Aorta (tissue), 5 donors: ENCODE data around the gene SPRR1B. TPM values are rescaled to one million over a fixed set of nuclear protein-coding genes. Genes with fewer than 3 reads are reported as not detected.

Experiments used
- ATAC-seq: fragments of 200-7000 bp; cut with Tn5 transposase; one replicate; pipeline ENCODE4 v1.9.1; 2022; ENCODE audit warnings: moderate library complexity; ENCODE audit not compliant: low FRiP score
- DNase-seq, 2 donors: peaks; one replicate each; pipeline ENCODE4 v3.0.0-alpha.2; 2020
- H3K27ac ChIP-seq, 2 donors: one replicate each; pipeline ENCODE4 v1.5.1; 2013; ENCODE audit warnings: low read length in 2 of 2, mild to moderate bottlenecking in 2 of 2, moderate library complexity in 2 of 2, control low read depth in 1 of 2, inconsistent platforms in 1 of 2, low read depth in 1 of 2
- H3K27me3 ChIP-seq, 2 donors: one replicate each; pipeline ENCODE4 v1.6.1; 2013; ENCODE audit warnings: control low read depth in 1 of 2, low read length in 1 of 2, mild to moderate bottlenecking in 1 of 2, moderate library complexity in 1 of 2; ENCODE audit not compliant: insufficient read depth in 2 of 2, control insufficient read depth in 1 of 2
- H3K36me3 ChIP-seq, 2 donors: one replicate each; pipeline ENCODE4 v1.6.1; 2013; ENCODE audit warnings: control low read depth in 1 of 2, low read length in 1 of 2, mild to moderate bottlenecking in 1 of 2; ENCODE audit not compliant: insufficient read depth in 2 of 2, control insufficient read depth in 1 of 2
- H3K4me1 ChIP-seq, 2 donors: one replicate each; pipeline ENCODE4 v1.6.1; 2013; ENCODE audit warnings: low read length in 2 of 2, control low read depth in 1 of 2, mild to moderate bottlenecking in 1 of 2, moderate library complexity in 1 of 2; ENCODE audit not compliant: insufficient read depth in 2 of 2, control insufficient read depth in 1 of 2
- H3K4me3 ChIP-seq, 2 donors: one replicate each; pipeline ENCODE4 v1.5.1; 2013; ENCODE audit warnings: low read length in 2 of 2, control low read depth in 1 of 2, mild to moderate bottlenecking in 1 of 2
- H3K9me3 ChIP-seq: one replicate; pipeline ENCODE4 v1.6.1; 2013; ENCODE audit warnings: mild to moderate bottlenecking, low read length; ENCODE audit not compliant: control insufficient read depth
- WGBS, 2 donors: extraction: QIAGEN DNeasy Blood & Tissue Kit; methylation state at CpG; one replicate each; pipeline ENCODE4 v1.1.7; 2013; 5-methylcytosine and 5-hydroxymethylcytosine counted together
- intact Hi-C, 2 donors: fragments of 100-400 bp; cut with DNase I; formaldehyde crosslinking; loops; one replicate each; pipeline versions ENCODE4 v1.14.2 to v1.15.0; 2022
- polyA plus RNA-seq, 2 donors: library from polyadenylated mRNA; stranded (reverse); fragments of 200-250 nt; gene quantifications; one replicate each; pipeline ENCODE4 v1.2.3, GENCODE V29; 2013
- total RNA-seq, 2 donors: library from RNA; stranded (reverse); fragmentation: NEBNext Ultra II Directional; extraction: Animal tissue kit (Norgen Biotek cat#: 25700); gene quantifications; one replicate each; pipeline ENCODE4 v1.2.1, GENCODE V29; 2021
- donor health status: healthy with polysubstance abuse.
- donor health status: Bipolar disorder and iron deficiency.
- donor health status: DM: no; HTN: no; CAD: no.
- donor health status: DM: no; HTN: no; CAD: no.
- donor health status: DM: yes; HTN: yes; CAD: no.

Gene SPRR1B
- total and polyA plus RNA-seq, 4 donors = 0.74 to 1.9 TPM; not detected in 2

DNA sequence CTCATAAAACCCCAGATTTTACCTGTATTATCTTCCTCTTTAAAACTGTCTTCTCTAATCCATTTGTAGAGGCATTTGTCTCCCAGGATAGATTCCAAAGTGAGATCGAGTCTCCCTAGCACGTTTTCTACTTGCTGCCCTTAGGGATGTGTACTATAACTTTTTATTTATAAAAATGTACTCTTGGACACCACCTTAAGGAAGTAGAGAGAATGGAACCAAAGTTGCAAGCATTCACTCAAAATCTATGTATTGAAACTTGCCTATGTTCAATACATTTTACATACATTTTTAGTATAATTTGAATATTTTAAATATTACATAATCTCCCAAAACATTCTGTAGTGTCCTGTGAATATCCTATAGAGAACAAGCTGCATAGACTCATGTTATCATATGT lies 27.2 kb downstream of the SPRR1B start:
- H3K9me3 ChIP-seq = peaks cover 1% of the 10 kb centered on the region
- H3K4me3 ChIP-seq = no peak overlapping the region
- WGBS, 2 donors = 48 to 51% methylated on average over 2 of the region's 2 CpGs
- no peak overlapping the region for H3K27ac ChIP-seq
- intact Hi-C loops = no loop called here
- no peaks in the 10 kb centered on the region for H3K27me3 ChIP-seq
- DNase-seq (no peak), ATAC-seq (no peak)
- no peaks in the 10 kb centered on the region for H3K4me1 ChIP-seq
- H3K36me3 ChIP-seq = no peaks in the 10 kb centered on the region

DNA sequence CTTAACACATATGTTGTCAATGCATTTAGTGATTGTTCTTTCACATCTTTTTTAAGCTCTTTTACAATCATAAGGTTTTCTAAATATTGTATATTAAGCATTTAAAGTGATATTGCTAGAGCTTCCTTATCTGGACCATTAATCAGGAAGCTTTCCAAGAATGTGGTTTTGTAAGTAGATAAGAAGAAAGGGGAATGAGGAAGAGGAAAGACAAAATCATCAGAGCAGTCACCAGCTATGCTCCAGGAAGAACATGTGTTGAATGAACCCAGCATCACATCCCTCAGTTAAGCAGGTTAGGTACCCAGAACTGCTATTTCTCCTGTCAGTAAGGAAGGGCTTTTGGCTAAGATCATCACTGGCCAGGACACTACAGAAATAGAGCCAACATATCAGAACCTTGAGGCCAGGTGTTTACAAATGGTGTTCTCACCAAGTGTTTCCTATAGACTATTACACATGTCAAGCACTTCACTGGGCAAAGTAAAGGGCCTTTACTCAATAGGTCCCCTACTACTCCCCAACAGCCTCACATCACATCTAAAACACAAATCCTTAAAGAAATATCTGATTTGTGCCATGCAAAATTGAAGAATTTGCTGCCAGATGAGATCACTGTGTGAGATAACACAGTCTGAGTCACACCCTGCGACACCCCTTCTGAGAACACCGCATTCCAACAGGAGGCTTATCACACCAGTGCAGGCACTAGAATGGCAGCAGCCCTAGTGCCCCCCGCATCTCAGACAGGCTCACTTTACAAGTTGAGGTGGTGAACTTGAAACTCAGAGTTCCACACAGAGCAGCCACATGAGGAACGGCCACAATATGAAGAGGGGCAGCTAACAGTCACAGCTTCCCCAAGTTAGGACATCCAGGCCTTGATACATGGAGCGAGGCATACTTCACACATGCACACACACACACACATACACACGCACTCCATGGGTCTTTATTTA lies 28.1 kb downstream of the SPRR1B start:
- Histone ChIP-seq H3K9me3 (peaks cover 1% of the 10 kb centered on the region), H3K36me3 (no peaks in the 10 kb centered on the region), H3K4me3 (no peak overlapping the region), H3K27me3 (no peaks in the 10 kb centered on the region), H3K27ac (no peak overlapping the region), H3K4me1 (no peaks in the 10 kb centered on the region)
- intact Hi-C loops = no loop called here
- DNase-seq (no peak), ATAC-seq (no peak)
- WGBS, 2 donors = 50 to 56% methylated on average over 6 of the region's 6 CpGs

DNA sequence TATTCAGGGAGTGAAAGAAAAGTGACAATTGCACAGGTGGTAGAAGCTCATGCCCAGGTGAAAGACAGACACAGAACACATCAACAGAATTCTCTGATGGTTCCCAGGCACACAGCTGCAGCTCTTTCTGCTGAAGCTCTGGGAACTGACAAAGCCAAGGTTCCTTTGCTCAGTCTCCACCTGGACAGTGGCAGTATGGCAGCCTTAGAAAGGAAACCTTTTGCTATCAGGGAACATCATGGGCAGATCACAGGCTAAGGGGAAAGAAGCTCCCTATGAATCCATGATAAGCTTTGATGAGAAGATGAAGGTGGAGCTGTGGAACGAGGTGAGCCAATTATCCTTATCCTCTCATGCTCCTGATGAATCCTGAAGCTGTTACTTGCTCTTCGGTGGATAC lies 39.2 kb downstream of the SPRR1B start:
- no peaks in the 10 kb centered on the region for H3K27me3 ChIP-seq
- DNase-seq = no peak
- H3K4me1 ChIP-seq = no peaks in the 10 kb centered on the region
- no peak for ATAC-seq
- H3K9me3 ChIP-seq = no peaks in the 10 kb centered on the region
- intact Hi-C loops = no loop called here
- H3K36me3 ChIP-seq = no peaks in the 10 kb centered on the region
- WGBS, 2 donors = 53 to 75% methylated on average over 2 of the region's 2 CpGs
- H3K4me3 ChIP-seq = no peak overlapping the region
- no peak overlapping the region for H3K27ac ChIP-seq

DNA sequence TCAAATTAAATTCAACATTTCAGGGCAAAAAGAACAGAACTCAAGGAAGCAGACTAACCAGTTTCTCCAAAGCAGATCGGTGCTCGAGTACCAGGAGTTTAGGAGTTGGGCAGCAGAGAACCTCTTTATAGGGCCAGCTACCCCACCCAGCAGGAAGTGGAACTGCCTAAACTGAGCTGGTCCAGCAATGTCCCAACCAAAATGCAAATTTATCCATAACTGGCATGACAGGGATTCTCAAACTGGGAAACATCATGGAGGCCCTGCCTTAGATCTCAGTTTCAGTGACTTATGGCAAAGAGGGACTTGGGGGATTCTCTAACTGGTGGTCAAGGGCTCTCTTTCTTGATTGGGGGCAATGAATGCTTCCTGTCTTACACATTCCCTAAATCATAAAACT lies 40.5 kb downstream of the SPRR1B start, which contains the start of gene SPRR2B:
SPRR2B (minus strand) TSS at position 101 of the 400 bp plus-strand sequence. CDS start 772 bp downstream, outside the sequence.
- 40 to 71% methylated on average over 2 of the region's 2 CpGs for WGBS, 2 donors
- Histone ChIP-seq H3K27me3 (no peaks in the 10 kb centered on the region), H3K27ac (no peak within 1 kb of the TSS), H3K9me3 (no peaks in the 10 kb centered on the region), H3K4me1 (no peaks in the 10 kb centered on the region), H3K36me3 (no peaks in the 10 kb centered on the region), H3K4me3 (no peak within 1 kb of the TSS)
- intact Hi-C loops = no loop called here
- ATAC-seq (no peak), DNase-seq (no peak)

DNA sequence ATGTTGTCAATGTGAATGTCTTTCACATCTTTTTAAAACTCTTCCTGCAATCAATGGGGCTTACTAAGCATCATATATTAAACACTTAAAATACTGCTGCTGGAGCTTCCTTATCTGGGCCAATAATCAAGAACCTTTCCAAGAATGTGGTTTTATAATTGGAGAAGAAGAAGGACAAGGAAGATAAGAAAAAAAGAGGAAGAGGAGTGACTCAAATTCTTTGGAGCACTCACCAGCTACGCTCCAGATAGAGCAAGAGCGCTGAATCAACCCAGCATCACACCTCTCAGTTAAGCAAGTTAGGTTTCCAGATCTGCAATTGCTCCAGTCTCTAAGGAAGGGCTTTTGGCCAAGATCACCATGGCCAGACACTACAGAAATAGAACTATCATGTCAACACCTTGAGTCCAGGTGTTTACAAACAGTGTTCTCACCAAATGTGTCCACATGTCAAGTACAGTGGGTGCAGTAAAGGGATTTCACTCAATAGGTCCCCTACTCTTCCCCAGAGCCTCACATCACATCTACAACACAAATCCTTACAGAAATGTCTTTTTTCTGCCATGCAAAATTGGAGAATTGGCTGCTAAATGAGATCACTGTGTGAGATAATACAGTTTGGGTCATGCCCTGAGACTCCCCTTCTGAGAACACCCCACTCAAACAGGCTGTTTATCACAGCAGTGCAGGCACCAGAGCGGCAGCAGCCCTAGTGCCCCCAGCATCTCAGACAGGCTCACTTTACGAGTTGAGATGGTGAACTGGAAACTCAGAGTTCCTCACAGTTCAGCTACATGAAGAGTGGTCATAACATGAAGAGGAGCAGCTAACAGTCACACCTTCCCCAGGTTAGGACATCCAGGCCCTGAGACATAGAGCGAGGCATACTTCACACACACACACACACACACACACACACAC lies 42.1 kb downstream of the SPRR1B start:
- Histone ChIP-seq H3K36me3 (no peaks in the 10 kb centered on the region), H3K9me3 (no peaks in the 10 kb centered on the region), H3K27me3 (no peaks in the 10 kb centered on the region), H3K4me3 (no peak overlapping the region), H3K27ac (no peak overlapping the region), H3K4me1 (no peaks in the 10 kb centered on the region)
- no peak for ATAC-seq
- no peak for DNase-seq
- intact Hi-C loops = no loop called here
- 71 to 73% methylated on average over 5 of the region's 5 CpGs for WGBS, 2 donors

DNA sequence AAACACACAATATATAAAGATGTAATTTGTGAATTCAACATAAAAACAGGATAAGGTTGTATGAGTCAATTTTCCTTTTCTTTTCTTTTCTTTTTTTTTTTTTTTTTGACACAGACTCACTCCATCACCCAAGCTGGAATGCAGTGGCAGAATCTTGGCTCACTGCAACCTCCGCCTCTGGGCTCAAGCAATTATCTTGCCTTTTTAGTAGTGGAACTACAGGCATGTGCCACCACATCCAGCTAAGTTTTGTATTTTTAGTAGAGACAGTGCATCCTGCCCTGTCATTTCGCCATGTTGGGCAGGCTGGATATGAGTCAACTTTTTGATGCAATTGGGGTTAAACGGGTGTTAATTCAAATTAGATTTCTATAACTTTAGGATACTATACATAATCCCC lies 50.7 kb downstream of the SPRR1B start:
- 55 to 57% methylated on average over 3 of the region's 3 CpGs for WGBS, 2 donors
- intact Hi-C loops = no loop called here

More for the DNA sequence above, 50.7 kb downstream of the SPRR1B start:
- Histone ChIP-seq H3K4me3 (no peak overlapping the region), H3K27me3 (no peaks in the 10 kb centered on the region), H3K27ac (no peak overlapping the region), H3K4me1 (no peaks in the 10 kb centered on the region), H3K9me3 (no peaks in the 10 kb centered on the region), H3K36me3 (no peaks in the 10 kb centered on the region)
- DNase-seq = no peak
- ATAC-seq = no peak

Other genes starting within 250 kb of the SPRR1B start
- gene LCE1E, start 244.9 kb upstream of the SPRR1B start, total RNA-seq = not detected
- gene LCE1E, start 244.9 kb upstream of the SPRR1B start, polyA plus RNA-seq = not detected
- gene LCE1D, start 234.5 kb upstream of the SPRR1B start, total RNA-seq = not detected
- not detected for gene LCE1D, start 234.5 kb upstream of the SPRR1B start, polyA plus RNA-seq
- gene LCE1C, start 224.6 kb upstream of the SPRR1B start, total RNA-seq = not detected
- gene LCE1C, start 224.6 kb upstream of the SPRR1B start, polyA plus RNA-seq = not detected
- not detected for gene LCE1B, start 219.2 kb upstream of the SPRR1B start, total RNA-seq
- not detected for gene LCE1B, start 219.2 kb upstream of the SPRR1B start, polyA plus RNA-seq
- gene LCE1A, start 203.7 kb upstream of the SPRR1B start, total RNA-seq = not detected
- gene LCE1A, start 203.7 kb upstream of the SPRR1B start, polyA plus RNA-seq = not detected
- gene LCE6A, start 188.3 kb upstream of the SPRR1B start, total RNA-seq = not detected
- not detected for gene LCE6A, start 188.3 kb upstream of the SPRR1B start, polyA plus RNA-seq
- gene LCE7A, start 171.2 kb upstream of the SPRR1B start, total RNA-seq = not detected
- gene LCE7A, start 171.2 kb upstream of the SPRR1B start, polyA plus RNA-seq = not detected
- not detected for gene SMCP, start 152.9 kb upstream of the SPRR1B start, total RNA-seq
- not detected for gene SMCP, start 152.9 kb upstream of the SPRR1B start, polyA plus RNA-seq
- gene IVL, start 122.7 kb upstream of the SPRR1B start, total RNA-seq = not detected
- gene IVL, start 122.7 kb upstream of the SPRR1B start, polyA plus RNA-seq = under 1 TPM; 0.13 TPM
- not detected for gene SPRR5, start 84.0 kb upstream of the SPRR1B start, total RNA-seq
- not detected for gene SPRR5, start 84.0 kb upstream of the SPRR1B start, polyA plus RNA-seq
- gene SPRR4, start 60.6 kb upstream of the SPRR1B start, total RNA-seq = not detected
- not detected for gene SPRR4, start 60.6 kb upstream of the SPRR1B start, polyA plus RNA-seq
- not detected for gene SPRR1A, start 47.1 kb upstream of the SPRR1B start, total RNA-seq
- gene SPRR1A, start 47.1 kb upstream of the SPRR1B start, polyA plus RNA-seq = not detected
- gene SPRR3, start 29.5 kb upstream of the SPRR1B start, total RNA-seq = under 1 TPM in 1 of 2 donors, not detected in 1; 0.75 TPM
- gene SPRR3, start 29.5 kb upstream of the SPRR1B start, polyA plus RNA-seq = 10 to 100 TPM in 1 of 2 donors, 1 to 10 TPM in 1; 8.2 to 14.9 TPM
- not detected for gene SPRR2D, start 9.9 kb downstream of the SPRR1B start, total RNA-seq
- 1 to 10 TPM in 1 of 2 donors, under 1 TPM in 1; 0.56 to 2.6 TPM for gene SPRR2D, start 9.9 kb downstream of the SPRR1B start, polyA plus RNA-seq
- not detected for gene SPRR2A, start 26.3 kb downstream of the SPRR1B start, total RNA-seq
- gene SPRR2A, start 26.3 kb downstream of the SPRR1B start, polyA plus RNA-seq = 1 to 10 TPM in 1 of 2 donors, under 1 TPM in 1; 0.95 to 6.0 TPM
- not detected for gene SPRR2B, start 40.4 kb downstream of the SPRR1B start, total RNA-seq
- gene SPRR2B, start 40.4 kb downstream of the SPRR1B start, polyA plus RNA-seq = not detected
- gene SPRR2E, start 63.3 kb downstream of the SPRR1B start, total RNA-seq = not detected
- gene SPRR2E, start 63.3 kb downstream of the SPRR1B start, polyA plus RNA-seq = under 1 TPM; 0.75 to 0.77 TPM
- gene SPRR2F, start 82.3 kb downstream of the SPRR1B start, total RNA-seq = not detected
- not detected for gene SPRR2F, start 82.3 kb downstream of the SPRR1B start, polyA plus RNA-seq
- not detected for gene SPRR2G, start 119.7 kb downstream of the SPRR1B start, total RNA-seq
- not detected for gene SPRR2G, start 119.7 kb downstream of the SPRR1B start, polyA plus RNA-seq
- not detected for gene LELP1, start 172.2 kb downstream of the SPRR1B start, total RNA-seq
- gene LELP1, start 172.2 kb downstream of the SPRR1B start, polyA plus RNA-seq = not detected
- not detected for gene PRR9, start 186.4 kb downstream of the SPRR1B start, total RNA-seq
- not detected for gene PRR9, start 186.4 kb downstream of the SPRR1B start, polyA plus RNA-seq
- gene LORICRIN, start 228.5 kb downstream of the SPRR1B start, total RNA-seq = not detected
- not detected for gene LORICRIN, start 228.5 kb downstream of the SPRR1B start, polyA plus RNA-seq